ENCODE measurements around the gene IHH. TPM values are rescaled to one million over a fixed set of nuclear protein-coding genes. Genes with fewer than 3 reads are reported as not detected.

The IHH gene
- total RNA-seq, 2 experiments from 2014 or later, result not detected

- ATAC-seq (ENCODE audit: poor library complexity) (no peak), DNase-seq (no peak)
- H3K9me3 Mint-ChIP-seq, result no peaks in the 10 kb centered on the region
- ChIA-PET POLR2A (no interaction called here), CTCF (interaction anchor here (3.5 kb wide), 1 partner anchor 127 kb away, joined by 19 read pairs; no protein-coding TSS in a partner anchor)
- no peak overlapping the region for H3K27ac ChIP-seq (ENCODE audit: low read depth in 1 of 2, low read length in 2 of 2)
- H3K4me3 Mint-ChIP-seq, result no peak overlapping the region
- intact Hi-C loops (cut with DNase I, micrococcal nuclease), result no loop called here
- no peaks in the 10 kb centered on the region for H3K9me3 ChIP-seq (ENCODE audit: control insufficient read depth in 1 of 2, insufficient read depth in 1 of 2, low read length in 2 of 2)
- H3K4me1 ChIP-seq (ENCODE audit: insufficient read depth, low read length), result no peaks in the 10 kb centered on the region
- H3K27me3 ChIP-seq (ENCODE audit: control insufficient read depth in 1 of 2, insufficient read depth in 2 of 2, low read length in 2 of 2), result peaks cover 3 to 18% of the 10 kb centered on the region in 2 experiments
- H3K4me3 ChIP-seq (ENCODE audit: low read length), result no peak overlapping the region
- TF ChIP-seq CTCF (IDR thresholded peaks at IDR 0.05), result no peak
- peaks cover 30% of the 10 kb centered on the region for H3K27me3 Mint-ChIP-seq
- no peak overlapping the region for H3K27ac Mint-ChIP-seq
- no peaks in the 10 kb centered on the region for H3K4me1 Mint-ChIP-seq (ENCODE audit: low read depth)
- H3K36me3 ChIP-seq (ENCODE audit: insufficient read depth, low read length), result no peaks in the 10 kb centered on the region
- no peaks in the 10 kb centered on the region for H3K36me3 Mint-ChIP-seq (ENCODE audit: low read depth)
Observed at GRCh38 chr2:219028141-219028540, 32.6 kb downstream of the IHH start.

GRCh38 chr2:219027511-219028055 is 33.1 kb downstream of the IHH start:
- no peaks in the 10 kb centered on the region for H3K36me3 Mint-ChIP-seq (ENCODE audit: low read depth)
- no peaks in the 10 kb centered on the region for H3K9me3 ChIP-seq (ENCODE audit: control insufficient read depth in 1 of 2, insufficient read depth in 1 of 2, low read length in 2 of 2)
- ATAC-seq (ENCODE audit: poor library complexity) (no peak), DNase-seq (no peak)
- H3K4me3 ChIP-seq (ENCODE audit: low read length), result no peak overlapping the region
- no peak overlapping the region for H3K27ac Mint-ChIP-seq
- no peaks in the 10 kb centered on the region for H3K4me1 ChIP-seq (ENCODE audit: insufficient read depth, low read length)
- no peak overlapping the region for H3K4me3 Mint-ChIP-seq
- no peak overlapping the region for H3K27ac ChIP-seq (ENCODE audit: low read depth in 1 of 2, low read length in 2 of 2)
- no peak for TF ChIP-seq CTCF (IDR thresholded peaks at IDR 0.05)
- H3K9me3 Mint-ChIP-seq, result no peaks in the 10 kb centered on the region
- H3K27me3 ChIP-seq (ENCODE audit: control insufficient read depth in 1 of 2, insufficient read depth in 2 of 2, low read length in 2 of 2), result peaks cover 3 to 12% of the 10 kb centered on the region in 2 experiments
- H3K36me3 ChIP-seq (ENCODE audit: insufficient read depth, low read length), result no peaks in the 10 kb centered on the region
- no peaks in the 10 kb centered on the region for H3K4me1 Mint-ChIP-seq (ENCODE audit: low read depth)
- H3K27me3 Mint-ChIP-seq, result peaks cover 28% of the 10 kb centered on the region
- ChIA-PET POLR2A (no interaction called here), CTCF (interaction anchor here (3.5 kb wide), 1 partner anchor 128 kb away, joined by 19 read pairs; no protein-coding TSS in a partner anchor)
- intact Hi-C loops (cut with DNase I, micrococcal nuclease), result no loop called here

- Histone ChIP-seq H3K4me1 (ENCODE audit: insufficient read depth, low read length) (no peaks in the 10 kb centered on the region), H3K36me3 (ENCODE audit: insufficient read depth, low read length) (no peaks in the 10 kb centered on the region), H3K4me3 (ENCODE audit: low read length) (no peak overlapping the region), H3K27ac (ENCODE audit: low read depth in 1 of 2, low read length in 2 of 2) (no peak overlapping the region), H3K9me3 (ENCODE audit: control insufficient read depth in 1 of 2, insufficient read depth in 1 of 2, low read length in 2 of 2) (no peaks in the 10 kb centered on the region), H3K27me3 (ENCODE audit: control insufficient read depth in 1 of 2, insufficient read depth in 2 of 2, low read length in 2 of 2) (peaks cover 3 to 6% of the 10 kb centered on the region in 2 experiments)
- Mint-ChIP-seq H3K36me3 (ENCODE audit: low read depth) (no peaks in the 10 kb centered on the region), H3K9me3 (no peaks in the 10 kb centered on the region), H3K27me3 (peaks cover 23% of the 10 kb centered on the region), H3K27ac (no peak overlapping the region), H3K4me3 (no peak overlapping the region), H3K4me1 (ENCODE audit: low read depth) (no peaks in the 10 kb centered on the region)
- no peak for TF ChIP-seq CTCF (IDR thresholded peaks at IDR 0.05)
- no peak for ATAC-seq (ENCODE audit: poor library complexity)
- intact Hi-C loops (cut with DNase I, micrococcal nuclease), result no loop called here
- no peak for DNase-seq
- ChIA-PET CTCF (no interaction called here), POLR2A (no interaction called here)
Observed at GRCh38 chr2:219026946-219027345, 33.8 kb downstream of the IHH start.
